HepG2 (cell line): ENCODE measurements around the gene ACYP2. TPM values are rescaled to one million over a fixed set of nuclear protein-coding genes. Genes with fewer than 3 reads are reported as not detected.
A peak's percentile ranks its signal among the peaks of the same experiment; 100 is the strongest.

ENCODE experiments used
- ARNT2 ChIP-seq: sonication (generic); formaldehyde crosslinking; IDR thresholded peaks from 2 replicates; pipeline ENCODE4 v1.8.0; 2022; ENCODE audit warnings: mild to moderate bottlenecking, low read depth, missing genetic modification reagents, moderate library complexity
- FOSL2 ChIP-seq: sonication (generic); formaldehyde crosslinking; IDR thresholded peaks from 2 replicates; pipeline ENCODE4 v1.4.0; 2020; ENCODE audit warnings: missing genetic modification reagents
- HMG20A ChIP-seq: IDR thresholded peaks from 2 replicates; pipeline ENCODE4 v1.6.1; 2016; ENCODE audit warnings: borderline replicate concordance
- NBN ChIP-seq: fragments of 450-650 bp; conservative IDR thresholded peaks from 2 replicates; pipeline ENCODE4 v1.6.1; 2017
- REST ChIP-seq, 2 experiments: IDR thresholded peaks; 2 replicates each; pipeline ENCODE4 v1.6.1; 2011 to 2012; ENCODE audit warnings: low read length in 2 of 2, borderline replicate concordance in 1 of 2, low read depth in 1 of 2, mild to moderate bottlenecking in 1 of 2, moderate library complexity in 1 of 2
- ZBTB3 ChIP-seq: sonication (generic); formaldehyde crosslinking; IDR thresholded peaks from 2 replicates; pipeline ENCODE4 v1.4.0; 2020; ENCODE audit warnings: low read depth, mild to moderate bottlenecking, moderate library complexity, missing genetic modification reagents, borderline replicate concordance
- ZKSCAN1 ChIP-seq: fragments of 150-350 bp; IDR thresholded peaks from 2 replicates; pipeline ENCODE4 v1.6.1; 2014; ENCODE audit warnings: low read length
- ZNF33B ChIP-seq: sonication (generic); formaldehyde crosslinking; IDR thresholded peaks from 2 replicates; pipeline ENCODE4 v1.5.1; 2020; ENCODE audit warnings: mild to moderate bottlenecking, missing genetic modification reagents
- ZNF564 ChIP-seq: sonication (generic); formaldehyde crosslinking; IDR thresholded peaks from 2 replicates; pipeline ENCODE4 v1.8.1; 2023; ENCODE audit warnings: mild to moderate bottlenecking, missing genetic modification reagents
- polyA plus RNA-seq, 8 experiments: library from polyadenylated mRNA; depleted of rRNA in 3 of 8; stranded (reverse) in 7 of 8; unstranded in 1 of 8; fragments of >200 nt; fragmentation: Illumina TruSeq in 4 of 8; extraction: Trizol in 4 of 8; gene quantifications; 2 replicates each; pipeline versions ENCODE4 v1.2.1 to v1.2.3, GENCODE V29; 2011 to 2016; ENCODE audit warnings: low read depth in 4 of 8, missing spikeins in 1 of 8, mixed read lengths in 1 of 8; ENCODE audit not compliant: insufficient read depth in 1 of 8
- total RNA-seq, 5 experiments: library from RNA; depleted of rRNA; stranded (reverse); fragments of >200 nt; fragmentation: Illumina TruSeq; extraction: Trizol; gene quantifications; 2 replicates each; pipeline ENCODE4 v1.2.3, GENCODE V29; 2016; ENCODE audit warnings: low read depth in 1 of 5
- TF ChIP-seq, protein P1 (sequence below): sonication (generic); formaldehyde crosslinking; conservative IDR thresholded peaks from 2 replicates; pipeline ENCODE4 v1.4.0; 2020; ENCODE audit warnings: missing genetic modification reagents
- TF ChIP-seq, protein P2 (sequence below): sonication (generic); formaldehyde crosslinking; IDR thresholded peaks from 2 replicates; pipeline ENCODE4 v1.8.0; 2022; ENCODE audit warnings: mild to moderate bottlenecking, missing genetic modification reagents, moderate library complexity
- TF ChIP-seq, protein P3 (sequence below), 2 experiments: sonication (generic) in 1 of 2; formaldehyde crosslinking in 1 of 2; IDR thresholded peaks; 2 replicates each; pipeline versions ENCODE4 v1.5.1 to v1.6.1; 2011 to 2020; ENCODE audit warnings: borderline replicate concordance in 1 of 2, low read depth in 1 of 2, low read length in 1 of 2, mild to moderate bottlenecking in 1 of 2, missing genetic modification reagents in 1 of 2, moderate library complexity in 1 of 2
- TF ChIP-seq, protein P4 (sequence below): sonication (generic); formaldehyde crosslinking; IDR thresholded peaks from 2 replicates; pipeline ENCODE4 v1.5.1; 2020; ENCODE audit warnings: missing genetic modification reagents, mild to moderate bottlenecking, borderline replicate concordance

The ACYP2 gene
- total and polyA plus RNA-seq, 2 of the 13 experiments (the other 11 are each of a cell fraction or from before 2014, with no cell fraction given) = 12.3 to 12.7 TPM

DNA sequence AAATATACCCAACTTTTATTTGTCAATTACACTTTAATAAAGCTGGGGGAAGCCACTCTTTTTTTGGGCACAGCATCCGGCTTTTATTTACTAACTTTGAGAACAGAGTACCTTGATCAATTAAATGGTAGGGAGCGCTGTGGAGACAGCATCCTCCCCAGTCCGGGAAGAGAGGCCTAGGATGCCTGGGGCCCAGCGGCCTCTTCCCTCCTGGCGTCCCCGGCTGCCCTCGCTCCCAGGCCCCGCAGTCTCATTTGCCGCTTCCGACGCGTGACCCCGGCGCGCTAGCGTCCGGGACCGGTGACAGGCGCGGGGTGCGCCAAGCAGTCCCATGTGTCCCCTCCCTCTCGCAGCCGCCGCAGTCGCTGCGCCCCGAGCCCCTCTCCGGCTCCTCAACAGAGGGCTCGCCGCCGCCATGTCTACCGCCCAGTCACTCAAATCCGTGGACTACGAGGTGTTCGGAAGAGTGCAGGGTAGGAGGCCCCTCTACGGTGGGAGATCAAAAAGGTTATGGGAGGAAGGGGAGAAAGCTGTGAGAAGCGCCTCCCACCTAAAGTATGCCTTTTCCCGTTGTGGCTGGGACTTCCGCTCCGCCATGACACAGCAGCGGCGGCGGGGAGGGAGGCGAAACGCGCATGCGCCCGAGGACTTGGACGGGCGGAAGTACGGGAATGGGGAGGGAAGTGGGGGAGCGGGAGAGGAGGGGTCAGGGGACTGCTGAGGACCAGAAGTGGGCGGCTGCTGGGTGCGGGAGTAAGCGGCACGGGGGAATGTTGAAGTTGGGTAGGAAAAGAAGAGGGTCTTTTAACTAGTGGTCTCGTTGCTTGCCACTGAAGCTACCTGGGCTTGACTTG lies at the start of gene ACYP2 (continued):
- TF ChIP-seq, protein P1, sequence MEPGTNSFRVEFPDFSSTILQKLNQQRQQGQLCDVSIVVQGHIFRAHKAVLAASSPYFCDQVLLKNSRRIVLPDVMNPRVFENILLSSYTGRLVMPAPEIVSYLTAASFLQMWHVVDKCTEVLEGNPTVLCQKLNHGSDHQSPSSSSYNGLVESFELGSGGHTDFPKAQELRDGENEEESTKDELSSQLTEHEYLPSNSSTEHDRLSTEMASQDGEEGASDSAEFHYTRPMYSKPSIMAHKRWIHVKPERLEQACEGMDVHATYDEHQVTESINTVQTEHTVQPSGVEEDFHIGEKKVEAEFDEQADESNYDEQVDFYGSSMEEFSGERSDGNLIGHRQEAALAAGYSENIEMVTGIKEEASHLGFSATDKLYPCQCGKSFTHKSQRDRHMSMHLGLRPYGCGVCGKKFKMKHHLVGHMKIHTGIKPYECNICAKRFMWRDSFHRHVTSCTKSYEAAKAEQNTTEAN (CRISPR knock-in tag) = peak; percentile 86
- TF ChIP-seq ZNF33B (CRISPR knock-in tag) (peak; percentile 98), NBN (no peak), FOSL2 (CRISPR knock-in tag) (no peak; the same call in 1 of the 2 replicates), REST (IDR thresholded peaks at IDR 0.05; ENCODE audit: borderline replicate concordance in 1 of 2, low read depth in 1 of 2, low read length in 2 of 2) (peak in 1 of 2 experiments; percentile 43; a peak in 1 of 4 replicates), ZNF564 (peak; percentile 91), HMG20A (peak; percentile 49; the same call in 1 of the 2 replicates), ARNT2 (peak; percentile 94), ZBTB3 (CRISPR knock-in tag) (no peak), ZKSCAN1 (no peak; the same call in 1 of the 2 replicates)
- TF ChIP-seq, protein P2, sequence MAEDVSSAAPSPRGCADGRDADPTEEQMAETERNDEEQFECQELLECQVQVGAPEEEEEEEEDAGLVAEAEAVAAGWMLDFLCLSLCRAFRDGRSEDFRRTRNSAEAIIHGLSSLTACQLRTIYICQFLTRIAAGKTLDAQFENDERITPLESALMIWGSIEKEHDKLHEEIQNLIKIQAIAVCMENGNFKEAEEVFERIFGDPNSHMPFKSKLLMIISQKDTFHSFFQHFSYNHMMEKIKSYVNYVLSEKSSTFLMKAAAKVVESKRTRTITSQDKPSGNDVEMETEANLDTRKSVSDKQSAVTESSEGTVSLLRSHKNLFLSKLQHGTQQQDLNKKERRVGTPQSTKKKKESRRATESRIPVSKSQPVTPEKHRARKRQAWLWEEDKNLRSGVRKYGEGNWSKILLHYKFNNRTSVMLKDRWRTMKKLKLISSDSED (CRISPR knock-in tag) = no peak; the same call in 1 of the 2 replicates
- TF ChIP-seq, protein P3, sequence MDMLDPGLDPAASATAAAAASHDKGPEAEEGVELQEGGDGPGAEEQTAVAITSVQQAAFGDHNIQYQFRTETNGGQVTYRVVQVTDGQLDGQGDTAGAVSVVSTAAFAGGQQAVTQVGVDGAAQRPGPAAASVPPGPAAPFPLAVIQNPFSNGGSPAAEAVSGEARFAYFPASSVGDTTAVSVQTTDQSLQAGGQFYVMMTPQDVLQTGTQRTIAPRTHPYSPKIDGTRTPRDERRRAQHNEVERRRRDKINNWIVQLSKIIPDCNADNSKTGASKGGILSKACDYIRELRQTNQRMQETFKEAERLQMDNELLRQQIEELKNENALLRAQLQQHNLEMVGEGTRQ (IDR thresholded peaks at IDR 0.05; ENCODE audit: low read depth, low read length) = no peak
- TF ChIP-seq, protein P3 (CRISPR knock-in tag; IDR thresholded peaks at IDR 0.05; ENCODE audit: borderline replicate concordance) = peak; percentile 58; the same call in 1 of the 2 replicates
- TF ChIP-seq, protein P4, sequence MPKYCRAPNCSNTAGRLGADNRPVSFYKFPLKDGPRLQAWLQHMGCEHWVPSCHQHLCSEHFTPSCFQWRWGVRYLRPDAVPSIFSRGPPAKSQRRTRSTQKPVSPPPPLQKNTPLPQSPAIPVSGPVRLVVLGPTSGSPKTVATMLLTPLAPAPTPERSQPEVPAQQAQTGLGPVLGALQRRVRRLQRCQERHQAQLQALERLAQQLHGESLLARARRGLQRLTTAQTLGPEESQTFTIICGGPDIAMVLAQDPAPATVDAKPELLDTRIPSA = peak; percentile 32; the same call in 1 of the 2 replicates
